T-helper 1 cell treated with Interleukin-12 subunit alpha and Interleukin-12 subunit beta and Interleukin-4 antibody, amounts not matched to agents 30 μg/mL and 1 μg/mL, for 36 hours (primary cell): Measurements from ENCODE around the gene ZNF780B.

ENCODE experiments used
- H3K27ac Mint-ChIP-seq: one replicate; pipeline ENCODE4 v1.8.0; 2021; ENCODE audit warnings: mild to moderate bottlenecking, mixed read lengths
- H3K27me3 Mint-ChIP-seq: one replicate; pipeline ENCODE4 v1.8.0; 2021; ENCODE audit warnings: low read depth, mixed read lengths
- H3K36me3 Mint-ChIP-seq: one replicate; pipeline ENCODE4 v1.8.0; 2021; ENCODE audit warnings: low read depth, mixed read lengths
- H3K4me1 Mint-ChIP-seq: one replicate; pipeline ENCODE4 v1.8.0; 2021; ENCODE audit warnings: low read depth, mixed read lengths
- H3K4me3 Mint-ChIP-seq: one replicate; pipeline ENCODE4 v1.8.0; 2021; ENCODE audit warnings: mild to moderate bottlenecking, moderate library complexity, mixed read lengths
- H3K9me3 Mint-ChIP-seq: one replicate; pipeline ENCODE4 v1.8.0; 2021; ENCODE audit warnings: mixed read lengths

The ZNF780B gene

GRCh38 chr19:40009674-40010073 is 46.4 kb downstream of the ZNF780B start:
- Mint-ChIP-seq H3K27ac (no peak overlapping the region), H3K9me3 (peaks cover 40% of the 10 kb centered on the region), H3K4me3 (no peak overlapping the region), H3K4me1 (peaks cover 6% of the 10 kb centered on the region), H3K27me3 (no peaks in the 10 kb centered on the region), H3K36me3 (peaks cover 76% of the 10 kb centered on the region)

GRCh38 chr19:40006273-40006691 is 49.7 kb downstream of the ZNF780B start:
- Mint-ChIP-seq H3K27me3 (no peaks in the 10 kb centered on the region), H3K9me3 (peaks cover 12% of the 10 kb centered on the region), H3K4me3 (no peak overlapping the region), H3K27ac (no peak overlapping the region), H3K36me3 (peaks cover 49% of the 10 kb centered on the region), H3K4me1 (peaks cover 6% of the 10 kb centered on the region)

GRCh38 chr19:40005691-40006272 is 50.2 kb downstream of the ZNF780B start:
- no peak overlapping the region for H3K27ac Mint-ChIP-seq
- no peak overlapping the region for H3K4me3 Mint-ChIP-seq
- H3K36me3 Mint-ChIP-seq, result peaks cover 46% of the 10 kb centered on the region
- peaks cover 12% of the 10 kb centered on the region for H3K9me3 Mint-ChIP-seq
- H3K4me1 Mint-ChIP-seq, result peaks cover 6% of the 10 kb centered on the region
- no peaks in the 10 kb centered on the region for H3K27me3 Mint-ChIP-seq

- peaks cover 11% of the 10 kb centered on the region for H3K9me3 Mint-ChIP-seq
- no peak overlapping the region for H3K27ac Mint-ChIP-seq
- H3K36me3 Mint-ChIP-seq, result peaks cover 20% of the 10 kb centered on the region
- peak overlapping the region; percentile 97 for H3K4me3 Mint-ChIP-seq
- no peaks in the 10 kb centered on the region for H3K27me3 Mint-ChIP-seq
- H3K4me1 Mint-ChIP-seq, result peaks cover 25% of the 10 kb centered on the region
These were observed 57.5 kb downstream of the ZNF780B start for GRCh38 chr19:39998501-39998900.

- peaks cover 27% of the 10 kb centered on the region for H3K36me3 Mint-ChIP-seq
- H3K4me3 Mint-ChIP-seq, result peak overlapping the region; percentile 97
- H3K4me1 Mint-ChIP-seq, result peaks cover 28% of the 10 kb centered on the region
- no peaks in the 10 kb centered on the region for H3K27me3 Mint-ChIP-seq
- peak overlapping the region; percentile 94 for H3K27ac Mint-ChIP-seq
- peaks cover 19% of the 10 kb centered on the region for H3K9me3 Mint-ChIP-seq
These were observed 58.3 kb downstream of the ZNF780B start for GRCh38 chr19:39997638-39998216.

- no peaks in the 10 kb centered on the region for H3K27me3 Mint-ChIP-seq
- H3K36me3 Mint-ChIP-seq, result peaks cover 29% of the 10 kb centered on the region
- H3K27ac Mint-ChIP-seq, result peak within 1 kb of the TSS; percentile 94
- H3K9me3 Mint-ChIP-seq, result peaks cover 26% of the 10 kb centered on the region
- peaks cover 28% of the 10 kb centered on the region for H3K4me1 Mint-ChIP-seq
- peak within 1 kb of the TSS; percentile 97 for H3K4me3 Mint-ChIP-seq
These were observed 59.0 kb downstream of the ZNF780B start, which contains the start of gene ZNF546 for GRCh38 chr19:39996811-39997637. Gene ZNF546, plus strand, starts transcription at chr19:39997060. Its CDS starts 1,267 bp downstream, at chr19:39998327.

- peak overlapping the region; percentile 97 for H3K4me3 Mint-ChIP-seq
- peaks cover 26% of the 10 kb centered on the region for H3K9me3 Mint-ChIP-seq
- peak overlapping the region; percentile 94 for H3K27ac Mint-ChIP-seq
- no peaks in the 10 kb centered on the region for H3K27me3 Mint-ChIP-seq
- peaks cover 28% of the 10 kb centered on the region for H3K4me1 Mint-ChIP-seq
- peaks cover 29% of the 10 kb centered on the region for H3K36me3 Mint-ChIP-seq
These were observed 59.7 kb downstream of the ZNF780B start for GRCh38 chr19:39996218-39996810.

- H3K4me1 Mint-ChIP-seq, result peaks cover 28% of the 10 kb centered on the region
- H3K27ac Mint-ChIP-seq, result peak overlapping the region; percentile 54
- peaks cover 29% of the 10 kb centered on the region for H3K36me3 Mint-ChIP-seq
- no peaks in the 10 kb centered on the region for H3K27me3 Mint-ChIP-seq
- peak overlapping the region; percentile 71 for H3K4me3 Mint-ChIP-seq
- peaks cover 26% of the 10 kb centered on the region for H3K9me3 Mint-ChIP-seq
These were observed 60.2 kb downstream of the ZNF780B start for GRCh38 chr19:39995794-39996193.

GRCh38 chr19:39994361-39994760 is 61.7 kb downstream of the ZNF780B start:
- H3K36me3 Mint-ChIP-seq, result peaks cover 32% of the 10 kb centered on the region

GRCh38 chr19:39993605-39994004 is 62.4 kb downstream of the ZNF780B start:
- H3K36me3 Mint-ChIP-seq, result peaks cover 34% of the 10 kb centered on the region
- H3K9me3 Mint-ChIP-seq, result peaks cover 28% of the 10 kb centered on the region
- no peak overlapping the region for H3K27ac Mint-ChIP-seq
- H3K4me1 Mint-ChIP-seq, result peaks cover 34% of the 10 kb centered on the region
- no peak overlapping the region for H3K4me3 Mint-ChIP-seq
- no peaks in the 10 kb centered on the region for H3K27me3 Mint-ChIP-seq

More at GRCh38 chr19:39994361-39994760, 61.7 kb downstream of the ZNF780B start:
- peaks cover 32% of the 10 kb centered on the region for H3K4me1 Mint-ChIP-seq
- H3K27ac Mint-ChIP-seq, result no peak overlapping the region
- H3K27me3 Mint-ChIP-seq, result no peaks in the 10 kb centered on the region
- H3K4me3 Mint-ChIP-seq, result no peak overlapping the region
- H3K9me3 Mint-ChIP-seq, result peaks cover 28% of the 10 kb centered on the region

GRCh38 chr19:39987596-39987995 is 68.4 kb downstream of the ZNF780B start:
- Mint-ChIP-seq H3K27ac (no peak overlapping the region), H3K9me3 (peaks cover 51% of the 10 kb centered on the region), H3K4me3 (no peak overlapping the region), H3K4me1 (peaks cover 6% of the 10 kb centered on the region), H3K27me3 (no peaks in the 10 kb centered on the region), H3K36me3 (peaks cover 49% of the 10 kb centered on the region)

GRCh38 chr19:39987167-39987566 is 68.9 kb downstream of the ZNF780B start:
- Mint-ChIP-seq H3K36me3 (peaks cover 51% of the 10 kb centered on the region), H3K27ac (no peak overlapping the region)

GRCh38 chr19:39986643-39987042 is 69.4 kb downstream of the ZNF780B start:
- Mint-ChIP-seq H3K9me3 (peaks cover 46% of the 10 kb centered on the region), H3K4me3 (no peak overlapping the region), H3K36me3 (peaks cover 55% of the 10 kb centered on the region), H3K27me3 (no peaks in the 10 kb centered on the region), H3K4me1 (peaks cover 6% of the 10 kb centered on the region), H3K27ac (no peak overlapping the region)

More at GRCh38 chr19:39987167-39987566, 68.9 kb downstream of the ZNF780B start:
- H3K4me1 Mint-ChIP-seq, result peaks cover 6% of the 10 kb centered on the region
- no peaks in the 10 kb centered on the region for H3K27me3 Mint-ChIP-seq
- H3K9me3 Mint-ChIP-seq, result peaks cover 47% of the 10 kb centered on the region
- H3K4me3 Mint-ChIP-seq, result no peak overlapping the region

GRCh38 chr19:39983695-39984300 is 72.2 kb downstream of the ZNF780B start:
- no peak overlapping the region for H3K4me3 Mint-ChIP-seq
- H3K4me1 Mint-ChIP-seq, result no peaks in the 10 kb centered on the region
- no peak overlapping the region for H3K27ac Mint-ChIP-seq
- H3K36me3 Mint-ChIP-seq, result peaks cover 77% of the 10 kb centered on the region
- H3K27me3 Mint-ChIP-seq, result no peaks in the 10 kb centered on the region
- peaks cover 43% of the 10 kb centered on the region for H3K9me3 Mint-ChIP-seq
